Measurements from ENCODE around the gene RAB7A. TPM values are rescaled to one million over a fixed set of nuclear protein-coding genes. Genes with fewer than 3 reads are reported as not detected.

The RAB7A gene
- total RNA-seq, 1 experiment from 2014 or later, result 155 TPM

- peak overlapping the region in 1 of 3 experiments; percentile 53; a peak in 2 of 7 replicates for H3K27ac Mint-ChIP-seq
- H3K9me3 Mint-ChIP-seq, result no peaks in the 10 kb centered on the region
- Histone ChIP-seq H2AFZ (ENCODE audit: low read length) (no peak overlapping the region), H3K23me2 (ENCODE audit: insufficient read length, low read depth, low read length, poor library complexity, severe bottlenecking) (no peaks in the 10 kb centered on the region), H3K23ac (ENCODE audit: insufficient read length, low read depth, low read length) (no peak overlapping the region), H4K91ac (ENCODE audit: insufficient read length, low read depth, low read length) (no peak overlapping the region), H3K18ac (ENCODE audit: insufficient read length, low read depth, low read length) (no peak overlapping the region), H2AK5ac (ENCODE audit: insufficient read length, low read length) (no peak overlapping the region), H4K8ac (replicated peaks; ENCODE audit: insufficient read length, low read depth, low read length) (no peak overlapping the region), H3K27ac (ENCODE audit: insufficient read length, low read depth, low read length) (no peak overlapping the region), H2BK15ac (ENCODE audit: low read depth, low read length) (no peak overlapping the region), H3K79me1 (ENCODE audit: insufficient read depth, low read depth, low read length, poor library complexity, severe bottlenecking) (no peaks in the 10 kb centered on the region), H3K79me2 (ENCODE audit: insufficient read depth, low read length) (no peaks in the 10 kb centered on the region), H3K4me1 (ENCODE audit: insufficient read depth, low read length) (no peaks in the 10 kb centered on the region), H3K9me3 (ENCODE audit: control insufficient read depth, low read depth, low read length) (no peaks in the 10 kb centered on the region), H2BK5ac (ENCODE audit: insufficient read length, low read length) (no peak overlapping the region), H2BK120ac (ENCODE audit: low read depth, low read length, poor library complexity, severe bottlenecking) (no peak overlapping the region), H2BK12ac (ENCODE audit: insufficient read length, low read depth, low read length) (no peak overlapping the region), H3T11ph (ENCODE audit: low read length) (no peak overlapping the region), H4K20me1 (ENCODE audit: control insufficient read depth, insufficient read depth, insufficient read length) (peaks cover 2% of the 10 kb centered on the region), H3K27me3 (ENCODE audit: insufficient read depth, low read length) (no peaks in the 10 kb centered on the region), H3K56ac (ENCODE audit: insufficient read length, low read depth, low read length) (no peak overlapping the region), H3K14ac (ENCODE audit: insufficient read depth, low read length) (no peak overlapping the region; the same call in 1 of the 2 replicates), H3K4ac (ENCODE audit: low read depth, low read length) (no peak overlapping the region), H3K9ac (ENCODE audit: extremely low read depth, insufficient read length, low read length) (no peak overlapping the region), H4K5ac (ENCODE audit: insufficient read length, low read depth, low read length) (no peak overlapping the region), H2BK20ac (ENCODE audit: low read depth, low read length, poor library complexity, severe bottlenecking) (no peak overlapping the region), H3K4me2 (ENCODE audit: insufficient read depth, insufficient read length, low read length) (no peak overlapping the region)
- H3K4me1 Mint-ChIP-seq, result no peaks in the 10 kb centered on the region
- peaks cover 0 to 4% (median 1%) of the 10 kb centered on the region in 3 experiments; a peak in 4 of 7 replicates for H3K36me3 Mint-ChIP-seq (ENCODE audit: insufficient read depth in 1 of 3, low read depth in 3 of 3)
- H3K27me3 Mint-ChIP-seq (ENCODE audit: low read depth), result no peaks in the 10 kb centered on the region
- H3K4me3 Mint-ChIP-seq, result no peak overlapping the region
- no peak for TF ChIP-seq CTCF (conservative IDR thresholded peaks at IDR 0.05)
- DNase-seq, result no peak
- WGBS (ENCODE audit: extremely low coverage, insufficient read length, low lambda C conversion rate), result no CpG with 5 or more reads among the region's 10 CpGs
These were observed 98.3 kb downstream of the RAB7A start for GRCh38 chr3:128824132-128824850.

Measured in H9 (cell line).